CD4-positive, alpha-beta T cell (primary cell): ENCODE data around the gene KNDC1. TPM values are rescaled to one million over a fixed set of nuclear protein-coding genes. Genes with fewer than 3 reads are reported as not detected.

Experiments used
- ATAC-seq: fragments of 200-7000 bp; cut with Tn5 transposase; one replicate; pipeline ENCODE4 v1.10.0; 2022; ENCODE audit warnings: mild to moderate bottlenecking; ENCODE audit not compliant: poor library complexity
- CTCF ChIA-PET: fragments of 350-600 bp; sonication (Branson Sonifier 250); formaldehyde crosslinking; loops from one replicate; lab custom pipeline; 2021; ENCODE audit warnings: antibody characterized with exemption, inconsistent platforms; lab: Charles Lee
- POLR2A ChIA-PET: fragments of 350-600 bp; sonication (Branson Sonifier 250); formaldehyde crosslinking; loops from one replicate; lab custom pipeline; 2021; ENCODE audit warnings: antibody characterized with exemption, inconsistent platforms; lab: Charles Lee
- DNase-seq, 14 experiments: peaks; one replicate each; pipeline ENCODE4 v3.0.0-alpha.2; 2013 to 2020; ENCODE audit warnings: mixed read lengths in 2 of 14
- H3K27ac ChIP-seq, 2 donors: one replicate each; pipeline versions ENCODE4 v1.5.1 to v1.7.0; 2013; ENCODE audit warnings: low read length in 2 of 2, low read depth in 1 of 2, mild to moderate bottlenecking in 1 of 2
- H3K27me3 ChIP-seq, 2 experiments: 1 replicate in 1 of 2; 2 replicates in 1 of 2; pipeline versions ENCODE4 v1.6.1 to v1.7.0; 2013; ENCODE audit warnings: low read length in 2 of 2, control low read depth in 1 of 2, mild to moderate bottlenecking in 1 of 2, moderate library complexity in 1 of 2; ENCODE audit not compliant: insufficient read depth in 2 of 2, control insufficient read depth in 1 of 2
- H3K36me3 ChIP-seq: one replicate; pipeline ENCODE4 v1.6.1; 2013; ENCODE audit warnings: low read length, control low read depth; ENCODE audit not compliant: insufficient read depth
- H3K4me1 ChIP-seq: one replicate; pipeline ENCODE4 v1.6.1; 2013; ENCODE audit warnings: low read length, control low read depth; ENCODE audit not compliant: insufficient read depth
- H3K4me3 ChIP-seq: one replicate; pipeline ENCODE4 v1.5.1; 2013; ENCODE audit warnings: mild to moderate bottlenecking, low read length, moderate library complexity
- H3K9me3 ChIP-seq, 2 experiments: 1 replicate in 1 of 2; 2 replicates in 1 of 2; pipeline versions ENCODE4 v1.6.1 to v1.7.0; 2013; ENCODE audit warnings: low read length in 2 of 2, mild to moderate bottlenecking in 2 of 2, control low read depth in 1 of 2, moderate library complexity in 1 of 2; ENCODE audit not compliant: control insufficient read depth in 1 of 2, insufficient read depth in 1 of 2
- H3K27ac Mint-ChIP-seq: one replicate; pipeline ENCODE4 v1.8.0; 2020; ENCODE audit warnings: mixed read lengths
- H3K27me3 Mint-ChIP-seq: one replicate; pipeline ENCODE4 v1.8.0; 2021; ENCODE audit warnings: mixed read lengths
- H3K36me3 Mint-ChIP-seq: one replicate; pipeline ENCODE4 v1.8.0; 2021; ENCODE audit warnings: low read depth, mixed read lengths
- H3K4me1 Mint-ChIP-seq: one replicate; pipeline ENCODE4 v1.8.0; 2021; ENCODE audit warnings: low read depth, mixed read lengths
- H3K4me3 Mint-ChIP-seq: one replicate; pipeline ENCODE4 v1.8.0; 2020; ENCODE audit warnings: mild to moderate bottlenecking, mixed read lengths
- H3K9me3 Mint-ChIP-seq: one replicate; pipeline ENCODE4 v1.8.0; 2020; ENCODE audit warnings: mixed read lengths
- CTCF ChIP-seq: fragments of 200-600 bp; IDR thresholded peaks from one replicate; pipeline ENCODE4 v1.8.0; 2022; ENCODE audit warnings: antibody characterized with exemption, mild to moderate bottlenecking
- intact Hi-C, 2 experiments: fragments of 100-400 bp; cut with DNase I in 1 of 2; cut with micrococcal nuclease in 1 of 2; formaldehyde crosslinking; loops; one replicate each; pipeline versions ENCODE4 v1.15.1 to v1.9.0; 2023 to 2025; cut with DNase I, micrococcal nuclease
- total RNA-seq, 174 experiments: library from RNA in 2 of 174; stranded (reverse) in 2 of 174; gene quantifications; one replicate each; pipeline ENCODE4 v1.2.3 and lab custom pipeline; 2021 to 2026

Gene KNDC1
- total RNA-seq, 2 experiments from 2014 or later = not detected

- Histone ChIP-seq H3K27me3 (no peaks in the 10 kb centered on the region), H3K36me3 (no peaks in the 10 kb centered on the region), H3K4me1 (no peaks in the 10 kb centered on the region), H3K27ac (no peak overlapping the region), H3K4me3 (no peak overlapping the region), H3K9me3 (peaks cover 0 to 14% of the 10 kb centered on the region in 2 experiments)
- intact Hi-C loops = no loop called here
- CTCF ChIA-PET = no interaction called here
- ATAC-seq = no peak
- no peak overlapping the region for H3K4me3 Mint-ChIP-seq
- no peaks in the 10 kb centered on the region for H3K4me1 Mint-ChIP-seq
- no peaks in the 10 kb centered on the region for H3K36me3 Mint-ChIP-seq
- DNase-seq = no peak
- no peaks in the 10 kb centered on the region for H3K9me3 Mint-ChIP-seq
- no peak for TF ChIP-seq CTCF
- POLR2A ChIA-PET = no interaction called here
- no peaks in the 10 kb centered on the region for H3K27me3 Mint-ChIP-seq
- H3K27ac Mint-ChIP-seq = no peak overlapping the region
Observed at GRCh38 chr10:133196936-133197758, 37.1 kb downstream of the KNDC1 start.

GRCh38 chr10:133197786-133198185 is 37.8 kb downstream of the KNDC1 start:
- Mint-ChIP-seq H3K36me3 (no peaks in the 10 kb centered on the region), H3K4me3 (no peak overlapping the region), H3K27ac (no peak overlapping the region), H3K9me3 (no peaks in the 10 kb centered on the region), H3K27me3 (no peaks in the 10 kb centered on the region), H3K4me1 (no peaks in the 10 kb centered on the region)
- Histone ChIP-seq H3K9me3 (peaks cover 0 to 14% of the 10 kb centered on the region in 2 experiments), H3K4me3 (no peak overlapping the region), H3K27ac (no peak overlapping the region), H3K4me1 (no peaks in the 10 kb centered on the region), H3K27me3 (no peaks in the 10 kb centered on the region), H3K36me3 (no peaks in the 10 kb centered on the region)
- ATAC-seq (no peak), DNase-seq (no peak)
- ChIA-PET CTCF (no interaction called here), POLR2A (no interaction called here)
- intact Hi-C loops = no loop called here
- TF ChIP-seq CTCF = no peak

GRCh38 chr10:133198206-133198605 is 38.2 kb downstream of the KNDC1 start:
- ATAC-seq = no peak

More at GRCh38 chr10:133198206-133198605, 38.2 kb downstream of the KNDC1 start:
- no peaks in the 10 kb centered on the region for H3K9me3 Mint-ChIP-seq
- peaks cover 0 to 14% of the 10 kb centered on the region in 2 experiments for H3K9me3 ChIP-seq
- TF ChIP-seq CTCF = no peak
- no peaks in the 10 kb centered on the region for H3K4me1 ChIP-seq
- DNase-seq = no peak
- H3K36me3 Mint-ChIP-seq = no peaks in the 10 kb centered on the region
- H3K27ac ChIP-seq = no peak overlapping the region
- H3K36me3 ChIP-seq = no peaks in the 10 kb centered on the region
- POLR2A ChIA-PET = no interaction called here
- no peak overlapping the region for H3K27ac Mint-ChIP-seq
- no peak overlapping the region for H3K4me3 Mint-ChIP-seq
- no peaks in the 10 kb centered on the region for H3K4me1 Mint-ChIP-seq
- H3K4me3 ChIP-seq = no peak overlapping the region
- no peaks in the 10 kb centered on the region for H3K27me3 ChIP-seq
- no peaks in the 10 kb centered on the region for H3K27me3 Mint-ChIP-seq
- intact Hi-C loops = no loop called here
- CTCF ChIA-PET = no interaction called here
